ENCODE data around the gene TUBA4A.
A peak's percentile ranks its signal among the peaks of the same experiment; 100 is the strongest.
"Not testable (repeated sequence)": the region's sequence is repeated elsewhere in the genome, so short reads cannot be mapped to it uniquely, and the experiment has no call there.

The TUBA4A gene

GRCh38 chr2:219253753-219254589 lies at the start of gene TUBA4A:
Gene TUBA4A, minus strand, starts transcription at chr2:219253918. Its CDS starts 60 bp downstream, at chr2:219253858.
- DNase-seq, result peak; percentile 54

- DNase-seq, result no peak
Observed at GRCh38 chr2:219302412-219302968, 48.8 kb upstream of the TUBA4A start.

GRCh38 chr2:219300022-219300421 lies 46.3 kb upstream of the TUBA4A start:
- no peak for DNase-seq

- DNase-seq, result no peak
Observed at GRCh38 chr2:219299372-219299760, 45.6 kb upstream of the TUBA4A start.

- peak; percentile 60 for DNase-seq
Observed at GRCh38 chr2:219298759-219299371, 45.1 kb upstream of the TUBA4A start.

- no peak for DNase-seq
Observed at GRCh38 chr2:219297766-219298456, 44.2 kb upstream of the TUBA4A start.

GRCh38 chr2:219296631-219297391 lies 43.1 kb upstream of the TUBA4A start:
- DNase-seq, result no peak

GRCh38 chr2:219296142-219296541 lies 42.4 kb upstream of the TUBA4A start:
- DNase-seq, result no peak

GRCh38 chr2:219294356-219295351 lies 40.9 kb upstream of the TUBA4A start:
- DNase-seq, result peak; percentile 67

- no peak for DNase-seq
Observed at GRCh38 chr2:219293736-219294231, 40.1 kb upstream of the TUBA4A start.

GRCh38 chr2:219292616-219293015 lies 38.9 kb upstream of the TUBA4A start:
- no peak for DNase-seq

- no peak for DNase-seq
Observed at GRCh38 chr2:219291910-219292490, 38.3 kb upstream of the TUBA4A start.

GRCh38 chr2:219291394-219291793 lies 37.7 kb upstream of the TUBA4A start:
- no peak for DNase-seq

- DNase-seq, result no peak
Observed at GRCh38 chr2:219290381-219291171, 36.9 kb upstream of the TUBA4A start.

- peak; percentile 69 for DNase-seq
Observed at GRCh38 chr2:219289537-219290361, 36.0 kb upstream of the TUBA4A start.

GRCh38 chr2:219289195-219289536 lies 35.4 kb upstream of the TUBA4A start:
- no peak for DNase-seq

GRCh38 chr2:219287580-219288265 lies 34.0 kb upstream of the TUBA4A start:
- no peak for DNase-seq

GRCh38 chr2:219287116-219287440 lies 33.4 kb upstream of the TUBA4A start:
- DNase-seq, result not testable (repeated sequence)
